Brain pericyte (primary cell): Measurements from ENCODE around the gene P4HA1.

Source experiments
- DNase-seq: peaks from one replicate; pipeline ENCODE4 v3.0.0-alpha.2; 2012; ENCODE audit warnings: low read depth, low spot score

Gene P4HA1

GRCh38 chr10:72981028-72981881 lies 115.4 kb downstream of the P4HA1 start:
- no peak for DNase-seq

GRCh38 chr10:72980348-72980747 lies 116.3 kb downstream of the P4HA1 start:
- DNase-seq = no peak

- DNase-seq = no peak
Measured at GRCh38 chr10:72979709-72980108, 117.0 kb downstream of the P4HA1 start.

GRCh38 chr10:72976886-72977285 lies 119.8 kb downstream of the P4HA1 start:
- DNase-seq = no peak
